ENCODE results near the gene MOG.

MOG gene

GRCh38 chr6:29656798-29657197 lies at the start of gene MOG:
Gene MOG, plus strand, starts transcription at chr6:29657092. Its CDS starts 118 bp downstream, at chr6:29657210.
- DNase-seq (ENCODE audit: low read depth) = no peak

- DNase-seq (ENCODE audit: low read depth) = no peak
These were observed 48.8 kb upstream of the MOG start for GRCh38 chr6:29608131-29608530.

GRCh38 chr6:29610540-29610939 lies 46.4 kb upstream of the MOG start:
- DNase-seq (ENCODE audit: low read depth) = no peak

- no peak for DNase-seq (ENCODE audit: low read depth)
These were observed 45.5 kb upstream of the MOG start for GRCh38 chr6:29611426-29611825.

GRCh38 chr6:29617782-29618554 lies 38.9 kb upstream of the MOG start:
- no peak for DNase-seq (ENCODE audit: low read depth)

- DNase-seq (ENCODE audit: low read depth) = no peak
These were observed 37.2 kb upstream of the MOG start for GRCh38 chr6:29619578-29620160.

- DNase-seq (ENCODE audit: low read depth) = no peak
These were observed 36.3 kb upstream of the MOG start for GRCh38 chr6:29620630-29621029.

- no peak for DNase-seq (ENCODE audit: low read depth)
These were observed 32.4 kb upstream of the MOG start for GRCh38 chr6:29624520-29624961.

GRCh38 chr6:29625337-29625930 lies 31.5 kb upstream of the MOG start:
- DNase-seq (ENCODE audit: low read depth) = no peak

GRCh38 chr6:29626948-29627754 lies 29.7 kb upstream of the MOG start:
- no peak for DNase-seq (ENCODE audit: low read depth)

- DNase-seq (ENCODE audit: low read depth) = peak; percentile 80
These were observed 29.0 kb upstream of the MOG start for GRCh38 chr6:29627755-29628418.

- peak; percentile 77 for DNase-seq (ENCODE audit: low read depth)
These were observed 28.2 kb upstream of the MOG start for GRCh38 chr6:29628419-29629281.

GRCh38 chr6:29629571-29629970 lies 27.3 kb upstream of the MOG start:
- DNase-seq (ENCODE audit: low read depth) = no peak

GRCh38 chr6:29630315-29630714 lies 26.6 kb upstream of the MOG start:
- DNase-seq (ENCODE audit: low read depth) = no peak

- DNase-seq (ENCODE audit: low read depth) = peak; percentile 40
These were observed 25.6 kb upstream of the MOG start for GRCh38 chr6:29631209-29631810.

GRCh38 chr6:29631860-29632731 lies 24.8 kb upstream of the MOG start:
- DNase-seq (ENCODE audit: low read depth) = peak; percentile 48

- peak; percentile 89 for DNase-seq (ENCODE audit: low read depth)
These were observed 23.9 kb upstream of the MOG start, which contains the start of gene GABBR1 for GRCh38 chr6:29632789-29633533. Gene GABBR1, minus strand, starts transcription at chr6:29633183. Its CDS starts 798 bp downstream, at chr6:29632385.

GRCh38 chr6:29633534-29633905 lies 23.4 kb upstream of the MOG start:
- no peak for DNase-seq (ENCODE audit: low read depth)

- DNase-seq (ENCODE audit: low read depth) = no peak
These were observed 19.6 kb upstream of the MOG start for GRCh38 chr6:29637247-29637646.
